ENCODE results near the gene KDR.

DNA sequence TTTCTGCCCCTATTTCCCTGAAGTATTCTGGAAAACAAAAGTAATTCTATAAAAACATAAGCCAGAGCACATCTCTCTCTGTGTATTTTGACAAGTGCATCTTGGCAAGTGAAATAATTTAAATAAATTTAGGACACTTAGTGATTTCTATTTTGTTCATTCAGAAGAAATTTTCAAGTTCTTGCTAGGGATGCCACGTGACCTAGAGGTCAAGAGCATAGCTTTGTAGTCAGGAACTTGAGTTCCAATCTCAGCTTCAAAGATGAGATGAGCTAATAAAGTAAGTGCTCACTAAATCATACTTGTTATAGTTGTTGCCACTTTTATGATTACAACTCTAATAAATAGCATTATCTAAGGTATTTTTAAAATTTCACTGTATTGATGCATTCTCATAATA is 13.8 kb downstream of the KDR start:
- TF ChIP-seq, protein P1, sequence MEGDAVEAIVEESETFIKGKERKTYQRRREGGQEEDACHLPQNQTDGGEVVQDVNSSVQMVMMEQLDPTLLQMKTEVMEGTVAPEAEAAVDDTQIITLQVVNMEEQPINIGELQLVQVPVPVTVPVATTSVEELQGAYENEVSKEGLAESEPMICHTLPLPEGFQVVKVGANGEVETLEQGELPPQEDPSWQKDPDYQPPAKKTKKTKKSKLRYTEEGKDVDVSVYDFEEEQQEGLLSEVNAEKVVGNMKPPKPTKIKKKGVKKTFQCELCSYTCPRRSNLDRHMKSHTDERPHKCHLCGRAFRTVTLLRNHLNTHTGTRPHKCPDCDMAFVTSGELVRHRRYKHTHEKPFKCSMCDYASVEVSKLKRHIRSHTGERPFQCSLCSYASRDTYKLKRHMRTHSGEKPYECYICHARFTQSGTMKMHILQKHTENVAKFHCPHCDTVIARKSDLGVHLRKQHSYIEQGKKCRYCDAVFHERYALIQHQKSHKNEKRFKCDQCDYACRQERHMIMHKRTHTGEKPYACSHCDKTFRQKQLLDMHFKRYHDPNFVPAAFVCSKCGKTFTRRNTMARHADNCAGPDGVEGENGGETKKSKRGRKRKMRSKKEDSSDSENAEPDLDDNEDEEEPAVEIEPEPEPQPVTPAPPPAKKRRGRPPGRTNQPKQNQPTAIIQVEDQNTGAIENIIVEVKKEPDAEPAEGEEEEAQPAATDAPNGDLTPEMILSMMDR (IDR thresholded peaks at IDR 0.05) = no peak
- TF ChIP-seq EZH2phosphoT487 (IDR thresholded peaks at IDR 0.05) (no peak), EZH2 (IDR thresholded peaks at IDR 0.05) (no peak)

Measured in neural progenitor cell (in vitro differentiated cells).